Lower lobe of right lung (tissue), 2 donors: ENCODE data around the gene C1orf198. TPM values are rescaled to one million over a fixed set of nuclear protein-coding genes. Genes with fewer than 3 reads are reported as not detected.

Source experiments
- ATAC-seq, 2 donors: fragments of 200-7000 bp; cut with Tn5 transposase; one replicate each; pipeline ENCODE4 v1.9.1; 2020 to 2022; ENCODE audit warnings: mild to moderate bottlenecking in 2 of 2, moderate library complexity in 2 of 2
- DNase-seq: peaks from one replicate; pipeline ENCODE4 v3.0.0-alpha.2; 2020
- H3K27ac ChIP-seq: fragments of 200-600 bp; one replicate; pipeline ENCODE4 v1.8.0; 2022
- H3K27me3 ChIP-seq: fragments of 200-600 bp; one replicate; pipeline ENCODE4 v1.8.0; 2022; ENCODE audit warnings: low read depth
- H3K36me3 ChIP-seq: fragments of 200-600 bp; one replicate; pipeline ENCODE4 v1.8.0; 2022; ENCODE audit warnings: mild to moderate bottlenecking
- H3K4me1 ChIP-seq: fragments of 200-600 bp; one replicate; pipeline ENCODE4 v1.8.0; 2022
- H3K4me3 ChIP-seq: fragments of 200-600 bp; one replicate; pipeline ENCODE4 v1.8.0; 2022; ENCODE audit warnings: mild to moderate bottlenecking
- H3K9me3 ChIP-seq: fragments of 200-600 bp; one replicate; pipeline ENCODE4 v1.8.0; 2022
- intact Hi-C: fragments of 100-400 bp; cut with DNase I; formaldehyde crosslinking; loops from one replicate; pipeline ENCODE4 v1.11.0; 2022
- total RNA-seq: library from RNA; stranded (reverse); fragmentation: NEBNext Ultra II Directional; extraction: Animal tissue kit (Norgen Biotek cat#: 25700); gene quantifications from one replicate; pipeline ENCODE4 v1.2.1, GENCODE V29; 2021
- TF ChIP-seq, protein P1 (sequence below): fragments of 200-600 bp; IDR thresholded peaks from one replicate; pipeline ENCODE4 v1.8.0; 2022; ENCODE audit warnings: antibody characterized with exemption, mild to moderate bottlenecking
- donor health status: DM: no; HTN: yes; CAD: no; lungs with severe emphysema.

The C1orf198 gene
- total RNA-seq, 1 donor from 2014 or later: 101 TPM

DNA sequence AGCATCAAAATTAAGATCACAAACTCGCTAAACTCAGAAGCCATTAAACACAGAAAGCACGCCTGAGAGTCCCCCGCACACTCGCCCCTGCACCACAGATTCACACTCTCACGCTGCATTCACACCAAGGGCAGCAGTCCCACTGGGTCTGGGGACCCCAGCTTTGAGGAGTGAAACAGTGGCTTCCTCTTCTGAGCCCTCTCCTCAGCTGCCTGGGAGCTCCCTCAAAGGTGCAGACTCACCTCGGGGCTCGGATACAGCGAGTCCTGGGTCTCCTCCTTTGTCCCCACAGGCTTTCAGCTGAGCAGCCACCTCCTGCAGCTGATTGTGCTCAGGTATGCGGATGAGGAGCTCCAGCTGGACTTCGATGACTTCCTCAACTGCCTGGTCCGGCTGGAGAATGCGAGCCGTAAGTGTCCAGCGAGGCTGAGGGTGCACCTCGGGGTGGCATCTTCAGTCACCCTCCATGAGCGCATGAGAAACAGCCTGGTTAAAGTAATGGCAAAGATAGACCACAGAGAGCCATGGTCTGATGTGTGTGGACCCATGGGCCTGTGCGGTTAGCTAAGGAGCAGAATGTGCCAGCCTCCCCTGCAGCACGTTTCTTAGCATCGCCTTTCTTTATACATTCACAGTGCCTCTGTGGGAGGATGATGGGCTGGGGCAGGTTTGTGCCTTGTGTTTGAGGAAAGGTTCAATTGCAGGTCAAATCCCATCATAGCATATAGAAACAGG lies 73.3 kb downstream of the C1orf198 start:
- H3K27me3 ChIP-seq: peaks cover 6% of the 10 kb centered on the region
- DNase-seq (no peak), ATAC-seq (no peak)
- no peaks in the 10 kb centered on the region for H3K9me3 ChIP-seq
- intact Hi-C loops: no loop called here
- no peaks in the 10 kb centered on the region for H3K36me3 ChIP-seq
- no peaks in the 10 kb centered on the region for H3K4me1 ChIP-seq
- H3K4me3 ChIP-seq: no peak overlapping the region
- TF ChIP-seq, protein P1, sequence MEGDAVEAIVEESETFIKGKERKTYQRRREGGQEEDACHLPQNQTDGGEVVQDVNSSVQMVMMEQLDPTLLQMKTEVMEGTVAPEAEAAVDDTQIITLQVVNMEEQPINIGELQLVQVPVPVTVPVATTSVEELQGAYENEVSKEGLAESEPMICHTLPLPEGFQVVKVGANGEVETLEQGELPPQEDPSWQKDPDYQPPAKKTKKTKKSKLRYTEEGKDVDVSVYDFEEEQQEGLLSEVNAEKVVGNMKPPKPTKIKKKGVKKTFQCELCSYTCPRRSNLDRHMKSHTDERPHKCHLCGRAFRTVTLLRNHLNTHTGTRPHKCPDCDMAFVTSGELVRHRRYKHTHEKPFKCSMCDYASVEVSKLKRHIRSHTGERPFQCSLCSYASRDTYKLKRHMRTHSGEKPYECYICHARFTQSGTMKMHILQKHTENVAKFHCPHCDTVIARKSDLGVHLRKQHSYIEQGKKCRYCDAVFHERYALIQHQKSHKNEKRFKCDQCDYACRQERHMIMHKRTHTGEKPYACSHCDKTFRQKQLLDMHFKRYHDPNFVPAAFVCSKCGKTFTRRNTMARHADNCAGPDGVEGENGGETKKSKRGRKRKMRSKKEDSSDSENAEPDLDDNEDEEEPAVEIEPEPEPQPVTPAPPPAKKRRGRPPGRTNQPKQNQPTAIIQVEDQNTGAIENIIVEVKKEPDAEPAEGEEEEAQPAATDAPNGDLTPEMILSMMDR: no peak
- no peak overlapping the region for H3K27ac ChIP-seq

DNA sequence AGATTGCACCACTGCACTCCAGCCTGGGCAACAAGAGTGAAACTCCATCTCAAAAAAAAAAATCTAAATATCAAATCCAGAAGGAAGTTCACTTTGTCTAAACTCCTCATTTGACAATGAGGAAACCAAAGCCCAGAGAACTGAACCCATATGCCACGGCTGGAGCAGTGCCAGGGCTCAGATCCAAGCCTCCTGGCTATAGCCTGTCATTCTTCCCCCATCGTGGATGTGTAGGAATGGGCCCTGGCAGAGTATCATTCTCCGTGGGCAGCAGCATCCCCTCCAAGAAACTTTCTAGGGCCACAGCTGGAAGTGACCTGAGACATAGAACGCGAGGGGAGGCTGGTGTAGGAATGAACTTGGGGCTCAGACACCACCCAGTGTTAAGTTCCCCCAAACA lies 73.9 kb downstream of the C1orf198 start:
- no peak for DNase-seq
- no peak overlapping the region for H3K27ac ChIP-seq
- no peak for ATAC-seq
- H3K27me3 ChIP-seq: peaks cover 6% of the 10 kb centered on the region
- TF ChIP-seq, protein P1: no peak
- intact Hi-C loops: no loop called here
- H3K4me1 ChIP-seq: no peaks in the 10 kb centered on the region
- H3K9me3 ChIP-seq: no peaks in the 10 kb centered on the region
- no peaks in the 10 kb centered on the region for H3K36me3 ChIP-seq
- no peak overlapping the region for H3K4me3 ChIP-seq

DNA sequence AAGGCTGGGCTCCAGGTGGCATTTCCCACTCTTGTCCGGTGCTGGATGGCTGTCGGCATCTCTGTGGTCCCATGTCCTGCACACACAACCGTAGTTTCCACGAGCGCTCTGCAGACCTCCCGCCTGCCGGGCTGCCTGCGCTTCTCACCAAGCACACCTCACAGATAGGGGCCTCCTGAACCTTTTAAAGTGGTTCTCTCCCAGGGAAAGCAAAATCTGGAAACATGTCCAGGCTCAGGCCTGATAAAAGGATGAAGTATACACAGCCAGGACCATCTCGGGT lies 74.9 kb downstream of the C1orf198 start:
- no peaks in the 10 kb centered on the region for H3K36me3 ChIP-seq
- intact Hi-C loops: no loop called here
- H3K4me1 ChIP-seq: no peaks in the 10 kb centered on the region
- DNase-seq (no peak), ATAC-seq (no peak)
- H3K4me3 ChIP-seq: no peak overlapping the region
- H3K9me3 ChIP-seq: no peaks in the 10 kb centered on the region
- H3K27ac ChIP-seq: no peak overlapping the region
- TF ChIP-seq, protein P1: no peak
- H3K27me3 ChIP-seq: peaks cover 6% of the 10 kb centered on the region

DNA sequence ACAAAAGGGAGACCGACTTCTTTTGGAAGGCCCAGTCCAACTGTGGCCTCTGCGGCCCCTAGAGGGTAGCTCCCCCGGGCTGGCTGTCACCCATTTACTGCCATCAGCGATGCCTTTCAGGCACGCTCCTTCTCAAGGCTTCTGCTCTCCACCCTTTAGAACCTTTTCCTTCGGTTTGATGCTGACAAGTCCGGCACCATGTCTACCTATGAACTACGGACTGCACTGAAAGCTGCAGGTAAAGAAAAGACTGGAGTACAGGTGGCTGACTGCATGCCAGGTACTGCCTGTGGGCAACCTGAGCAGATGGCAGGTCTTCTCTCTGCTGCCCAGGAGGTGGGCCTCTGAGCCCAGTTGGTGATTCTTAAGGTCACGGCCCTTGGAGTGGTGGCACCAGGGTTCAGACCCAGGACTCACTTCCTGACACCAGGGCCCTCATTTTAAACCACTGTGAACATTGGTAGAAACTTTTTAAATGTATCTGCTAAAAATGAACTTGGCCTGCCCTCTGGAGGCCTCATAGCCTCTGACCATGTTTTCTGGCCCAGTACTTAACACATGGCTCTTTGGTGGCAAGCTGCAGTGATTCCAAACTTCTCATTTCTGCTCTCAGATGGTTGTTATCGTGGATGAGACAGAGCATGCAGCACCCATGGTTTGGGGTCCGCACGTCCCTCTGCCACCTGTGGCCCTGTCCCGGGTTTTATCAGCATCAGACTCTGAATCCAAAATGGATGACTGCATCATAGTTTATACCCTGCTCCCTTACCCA lies 75.4 kb downstream of the C1orf198 start:
- ATAC-seq (no peak), DNase-seq (no peak)
- Histone ChIP-seq H3K4me3 (no peak overlapping the region), H3K4me1 (no peaks in the 10 kb centered on the region), H3K36me3 (no peaks in the 10 kb centered on the region), H3K27ac (no peak overlapping the region), H3K27me3 (peaks cover 6% of the 10 kb centered on the region), H3K9me3 (no peaks in the 10 kb centered on the region)
- TF ChIP-seq, protein P1: no peak
- intact Hi-C loops: no loop called here

DNA sequence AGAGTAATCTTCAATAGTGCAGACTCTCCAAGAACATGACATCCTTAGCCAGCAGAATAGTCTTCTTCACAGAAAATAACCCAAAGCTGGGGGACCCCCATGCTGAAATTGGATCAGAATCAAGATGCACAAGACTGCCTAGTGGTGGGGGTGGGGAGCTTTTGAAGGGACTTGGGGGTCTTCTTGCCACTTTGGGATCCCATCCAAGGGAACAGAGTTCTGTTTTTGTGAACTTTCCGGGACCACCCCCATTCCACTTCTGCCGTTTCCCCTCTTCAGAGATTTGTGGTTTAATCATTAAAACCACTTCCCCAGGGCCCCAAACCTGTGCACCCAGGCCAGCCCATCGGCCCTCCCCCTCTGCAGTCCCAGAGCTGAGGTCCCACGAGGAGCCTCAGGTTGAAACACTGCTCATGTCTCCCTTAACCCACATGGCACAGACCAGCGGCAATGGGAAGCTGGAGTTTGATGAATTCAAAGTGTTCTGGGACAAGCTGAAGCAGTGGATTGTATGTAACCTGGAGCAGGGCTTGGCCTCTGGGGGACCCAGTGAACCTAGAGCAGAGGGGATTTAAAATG lies 76.2 kb downstream of the C1orf198 start:
- Histone ChIP-seq H3K4me1 (no peaks in the 10 kb centered on the region), H3K27ac (no peak overlapping the region), H3K27me3 (peaks cover 6% of the 10 kb centered on the region), H3K4me3 (no peak overlapping the region), H3K36me3 (no peaks in the 10 kb centered on the region), H3K9me3 (no peaks in the 10 kb centered on the region)
- intact Hi-C loops: no loop called here
- ATAC-seq (no peak), DNase-seq (no peak)
- TF ChIP-seq, protein P1: no peak
